Activated CD8-positive, alpha-beta T cell treated with anti-CD3 and anti-CD28 coated beads, Interleukin-2, amount 10 ng/mL, durations not matched to agents 7 days and 5 days (primary cell): ENCODE results near the gene SPECC1L. TPM values are rescaled to one million over a fixed set of nuclear protein-coding genes. Genes with fewer than 3 reads are reported as not detected.
A peak's percentile ranks its signal among the peaks of the same experiment; 100 is the strongest.

Experiments used
- ATAC-seq: fragments of 150-1000 bp; cut with Tn5 transposase; one replicate; pipeline ENCODE4 v1.10.0; 2021; ENCODE audit warnings: moderate library complexity
- CTCF ChIA-PET: fragments of 350-600 bp; sonication (Branson Sonifier 250); formaldehyde crosslinking; loops from one replicate; lab custom pipeline; 2021; ENCODE audit warnings: antibody characterized with exemption; lab: Charles Lee
- POLR2A ChIA-PET: fragments of 350-600 bp; sonication (Branson Sonifier 250); formaldehyde crosslinking; loops from one replicate; lab custom pipeline; 2021; ENCODE audit warnings: antibody characterized with exemption; lab: Charles Lee
- DNase-seq: peaks from one replicate; pipeline ENCODE4 v3.0.0-alpha.2; 2020
- H3K27ac Mint-ChIP-seq: one replicate; pipeline ENCODE4 v1.8.0; 2021; ENCODE audit warnings: mild to moderate bottlenecking, mixed read lengths
- H3K27me3 Mint-ChIP-seq: one replicate; pipeline ENCODE4 v1.8.0; 2021; ENCODE audit warnings: low read depth, mixed read lengths
- H3K36me3 Mint-ChIP-seq: one replicate; pipeline ENCODE4 v1.8.0; 2021; ENCODE audit warnings: low read depth, mixed read lengths
- H3K4me1 Mint-ChIP-seq: one replicate; pipeline ENCODE4 v1.8.0; 2021; ENCODE audit warnings: low read depth, mixed read lengths
- H3K4me3 Mint-ChIP-seq: one replicate; pipeline ENCODE4 v1.8.0; 2021; ENCODE audit warnings: mild to moderate bottlenecking, mixed read lengths
- H3K9me3 Mint-ChIP-seq: one replicate; pipeline ENCODE4 v1.8.0; 2022; ENCODE audit warnings: mixed read lengths; ENCODE audit not compliant: insufficient read depth
- total RNA-seq, 2 experiments: library from RNA; stranded (reverse); gene quantifications; one replicate each; pipeline ENCODE4 v1.2.3, GENCODE V29; 2021

Gene SPECC1L
- total RNA-seq: 10 to 100 TPM; 57.6 to 59.7 TPM

GRCh38 chr22:24270556-24271385 is at the start of gene SPECC1L:
TSS of gene SPECC1L (plus strand) at chr22:24270831. CDS start at chr22:24302232, 31,401 bp downstream.
- no peaks in the 10 kb centered on the region for H3K9me3 Mint-ChIP-seq
- H3K27me3 Mint-ChIP-seq: no peaks in the 10 kb centered on the region
- ChIA-PET POLR2A (interaction anchor here (0.7 kb wide), 1 partner anchor 224 kb away, joined by 3 read pairs; no protein-coding TSS in a partner anchor), CTCF (interaction anchor here (1.3 kb wide), 1 partner anchor 28 kb away, joined by 4 read pairs; no protein-coding TSS in a partner anchor)
- H3K4me3 Mint-ChIP-seq: peak within 1 kb of the TSS; percentile 87
- peaks cover 40% of the 10 kb centered on the region for H3K4me1 Mint-ChIP-seq
- peak; percentile 98 for ATAC-seq
- peak; percentile 92 for DNase-seq
- peaks cover 11% of the 10 kb centered on the region for H3K36me3 Mint-ChIP-seq
- H3K27ac Mint-ChIP-seq: peak within 1 kb of the TSS; percentile 85

- no peak for ATAC-seq
- H3K4me3 Mint-ChIP-seq: no peak overlapping the region
- peaks cover 1% of the 10 kb centered on the region for H3K36me3 Mint-ChIP-seq
- H3K9me3 Mint-ChIP-seq: no peaks in the 10 kb centered on the region
- H3K27ac Mint-ChIP-seq: no peak overlapping the region
- DNase-seq: no peak
- ChIA-PET CTCF (no interaction called here), POLR2A (no interaction called here)
- H3K27me3 Mint-ChIP-seq: no peaks in the 10 kb centered on the region
- H3K4me1 Mint-ChIP-seq: no peaks in the 10 kb centered on the region
Measured at GRCh38 chr22:24224468-24224867, 46.2 kb upstream of the SPECC1L start.

- Mint-ChIP-seq H3K27me3 (no peaks in the 10 kb centered on the region), H3K4me1 (no peaks in the 10 kb centered on the region), H3K36me3 (peaks cover 1% of the 10 kb centered on the region), H3K4me3 (no peak overlapping the region), H3K27ac (no peak overlapping the region), H3K9me3 (no peaks in the 10 kb centered on the region)
- ChIA-PET CTCF (no interaction called here), POLR2A (no interaction called here)
- no peak for ATAC-seq
- no peak for DNase-seq
Measured at GRCh38 chr22:24225044-24225601, 45.5 kb upstream of the SPECC1L start.

- POLR2A ChIA-PET: no interaction called here
- Mint-ChIP-seq H3K4me3 (no peak overlapping the region), H3K36me3 (peaks cover 1% of the 10 kb centered on the region), H3K9me3 (no peaks in the 10 kb centered on the region), H3K27me3 (no peaks in the 10 kb centered on the region), H3K27ac (no peak overlapping the region), H3K4me1 (no peaks in the 10 kb centered on the region)
- DNase-seq: no peak
- CTCF ChIA-PET: no interaction called here
- ATAC-seq: no peak
Measured at GRCh38 chr22:24225951-24226350, 44.7 kb upstream of the SPECC1L start.

- Mint-ChIP-seq H3K27me3 (no peaks in the 10 kb centered on the region), H3K36me3 (no peaks in the 10 kb centered on the region), H3K27ac (peak overlapping the region; percentile 82), H3K4me1 (peaks cover 5% of the 10 kb centered on the region), H3K4me3 (no peak overlapping the region), H3K9me3 (no peaks in the 10 kb centered on the region)
- DNase-seq (peak; percentile 75), ATAC-seq (peak; percentile 87)
- CTCF ChIA-PET: interaction anchor here (0.7 to 3.2 kb wide), 23 partner anchors 9 to 142 kb away, joined by 3 to 21 read pairs (median 4); partner anchors contain the start of gene GGT5
- POLR2A ChIA-PET: no interaction called here
Measured at GRCh38 chr22:24230911-24231656, 39.5 kb upstream of the SPECC1L start.

GRCh38 chr22:24231706-24232105 is 38.9 kb upstream of the SPECC1L start:
- Mint-ChIP-seq H3K9me3 (no peaks in the 10 kb centered on the region), H3K4me3 (no peak overlapping the region), H3K27ac (peak overlapping the region; percentile 82), H3K4me1 (peaks cover 7% of the 10 kb centered on the region), H3K36me3 (no peaks in the 10 kb centered on the region), H3K27me3 (no peaks in the 10 kb centered on the region)
- ChIA-PET CTCF (interaction anchor here (0.7 to 3.2 kb wide), 10 partner anchors 8 to 143 kb away, joined by 3 to 21 read pairs (median 8); partner anchors contain the start of gene GGT5), POLR2A (no interaction called here)
- ATAC-seq: no peak
- no peak for DNase-seq

- Mint-ChIP-seq H3K9me3 (no peaks in the 10 kb centered on the region), H3K4me1 (peaks cover 7% of the 10 kb centered on the region), H3K27ac (no peak overlapping the region), H3K36me3 (no peaks in the 10 kb centered on the region), H3K4me3 (no peak overlapping the region), H3K27me3 (no peaks in the 10 kb centered on the region)
- ChIA-PET POLR2A (no interaction called here), CTCF (interaction anchor here (0.7 to 3.2 kb wide), 6 partner anchors 8 to 42 kb away, joined by 3 to 21 read pairs (median 12); no protein-coding TSS in a partner anchor)
- ATAC-seq: no peak
- no peak for DNase-seq
Measured at GRCh38 chr22:24232124-24232523, 38.5 kb upstream of the SPECC1L start.

GRCh38 chr22:24232725-24233124 is 37.9 kb upstream of the SPECC1L start:
- Mint-ChIP-seq H3K27ac (no peak overlapping the region), H3K9me3 (no peaks in the 10 kb centered on the region), H3K4me3 (no peak overlapping the region), H3K27me3 (no peaks in the 10 kb centered on the region), H3K4me1 (peaks cover 9% of the 10 kb centered on the region), H3K36me3 (no peaks in the 10 kb centered on the region)
- no peak for DNase-seq
- POLR2A ChIA-PET: no interaction called here
- CTCF ChIA-PET: interaction anchor here (2.0 to 3.2 kb wide), 3 partner anchors 7 to 42 kb away, joined by 11 to 21 read pairs (median 12); no protein-coding TSS in a partner anchor
- no peak for ATAC-seq

- Mint-ChIP-seq H3K36me3 (no peaks in the 10 kb centered on the region), H3K4me3 (no peak overlapping the region), H3K4me1 (peaks cover 9% of the 10 kb centered on the region), H3K9me3 (no peaks in the 10 kb centered on the region), H3K27me3 (no peaks in the 10 kb centered on the region), H3K27ac (no peak overlapping the region)
- ATAC-seq: no peak
- POLR2A ChIA-PET: no interaction called here
- CTCF ChIA-PET: interaction anchor here (2.5 kb wide), 1 partner anchor 7 kb away, joined by 12 read pairs; no protein-coding TSS in a partner anchor
- no peak for DNase-seq
Measured at GRCh38 chr22:24233235-24233634, 37.4 kb upstream of the SPECC1L start.

- ChIA-PET POLR2A (no interaction called here), CTCF (interaction anchor here (0.7 kb wide), 1 partner anchor 14 kb away, joined by 3 read pairs; no protein-coding TSS in a partner anchor)
- peaks cover 9% of the 10 kb centered on the region for H3K4me1 Mint-ChIP-seq
- H3K27me3 Mint-ChIP-seq: no peaks in the 10 kb centered on the region
- DNase-seq: no peak
- no peaks in the 10 kb centered on the region for H3K9me3 Mint-ChIP-seq
- no peak overlapping the region for H3K4me3 Mint-ChIP-seq
- no peaks in the 10 kb centered on the region for H3K36me3 Mint-ChIP-seq
- no peak for ATAC-seq
- no peak overlapping the region for H3K27ac Mint-ChIP-seq
Measured at GRCh38 chr22:24233816-24234215, 36.8 kb upstream of the SPECC1L start.

GRCh38 chr22:24235315-24235714 is 35.3 kb upstream of the SPECC1L start:
- no peak overlapping the region for H3K27ac Mint-ChIP-seq
- H3K4me3 Mint-ChIP-seq: no peak overlapping the region
- peaks cover 13% of the 10 kb centered on the region for H3K4me1 Mint-ChIP-seq
- no peaks in the 10 kb centered on the region for H3K27me3 Mint-ChIP-seq
- DNase-seq: no peak
- no peak for ATAC-seq
- ChIA-PET POLR2A (no interaction called here), CTCF (no interaction called here)
- H3K9me3 Mint-ChIP-seq: no peaks in the 10 kb centered on the region
- H3K36me3 Mint-ChIP-seq: no peaks in the 10 kb centered on the region
